Spleen (tissue), 11 donors: Measurements from ENCODE around the gene PRR14. TPM values are rescaled to one million over a fixed set of nuclear protein-coding genes. Genes with fewer than 3 reads are reported as not detected.
A peak's percentile ranks its signal among the peaks of the same experiment; 100 is the strongest.

ENCODE experiments used
- DNase-seq: peaks from one replicate; pipeline ENCODE4 v3.0.0-alpha.2; 2020
- H3K27ac ChIP-seq, 8 donors: fragments of 200-600 bp; sonication (generic) in 7 of 8; 1 replicate in 4 of 8; 2 replicates in 4 of 8; pipeline versions ENCODE4 v1.5.0 to v1.8.0; 2016 to 2021; ENCODE audit warnings: inconsistent platforms in 4 of 8, mild to moderate bottlenecking in 4 of 8, moderate library complexity in 1 of 8
- H3K27me3 ChIP-seq, 7 donors: fragments of 200-600 bp; sonication (generic) in 6 of 7; replicated peaks in 1 of 7; 1 replicate in 4 of 7; 2 replicates in 3 of 7; pipeline versions ENCODE4 v1.5.0 to v1.8.0; 2016 to 2021; ENCODE audit warnings: inconsistent platforms in 3 of 7, mild to moderate bottlenecking in 1 of 7
- H3K36me3 ChIP-seq, 6 donors: fragments of 200-600 bp; sonication (generic) in 5 of 6; 1 replicate in 4 of 6; 2 replicates in 2 of 6; pipeline versions ENCODE4 v1.5.0 to v1.8.0; 2016 to 2021; ENCODE audit warnings: inconsistent platforms in 2 of 6
- H3K4me1 ChIP-seq, 6 donors: fragments of 200-600 bp; sonication (generic) in 5 of 6; 1 replicate in 3 of 6; 2 replicates in 3 of 6; pipeline versions ENCODE4 v1.5.0 to v1.8.0; 2016 to 2021; ENCODE audit warnings: inconsistent platforms in 3 of 6
- H3K4me3 ChIP-seq, 8 donors: fragments of 200-600 bp; sonication (generic) in 7 of 8; 1 replicate in 4 of 8; 2 replicates in 4 of 8; pipeline versions ENCODE4 v1.5.0 to v1.8.0; 2016 to 2021; ENCODE audit warnings: inconsistent platforms in 4 of 8, mild to moderate bottlenecking in 4 of 8, moderate library complexity in 2 of 8
- H3K9me3 ChIP-seq, 8 donors: fragments of 200-600 bp; sonication (generic) in 7 of 8; 1 replicate in 4 of 8; 2 replicates in 4 of 8; pipeline versions ENCODE4 v1.5.0 to v1.8.0; 2016 to 2021; ENCODE audit warnings: inconsistent platforms in 4 of 8
- CTCF ChIP-seq, 11 experiments: fragments of 200-600 bp in 7 of 11; fragments of 450-650 bp in 4 of 11; sonication (generic) in 4 of 11; IDR thresholded peaks in 8 of 11; conservative IDR thresholded peaks in 3 of 11; 1 replicate in 7 of 11; 2 replicates in 4 of 11; pipeline versions ENCODE4 v1.4.0 to v1.8.0; 2016 to 2021; ENCODE audit warnings: antibody characterized with exemption in 11 of 11, inconsistent platforms in 4 of 11, mild to moderate bottlenecking in 1 of 11
- POLR2A ChIP-seq, 3 donors: fragments of 450-650 bp; IDR thresholded peaks; one replicate each; pipeline ENCODE4 v1.5.1; 2017; ENCODE audit warnings: antibody characterized with exemption in 3 of 3, mild to moderate bottlenecking in 1 of 3
- POLR2AphosphoS5 ChIP-seq, 3 donors: sonication (generic); formaldehyde crosslinking; IDR thresholded peaks; one replicate each; pipeline ENCODE4 v1.5.1; 2017; ENCODE audit warnings: antibody characterized with exemption in 3 of 3
- WGBS, 5 donors: extraction: QIAGEN DNeasy Blood & Tissue Kit in 3 of 5; methylation state at CpG; one replicate each; pipeline versions ENCODE4 v1.1.5 to v1.1.7; 2013 to 2018; 5-methylcytosine and 5-hydroxymethylcytosine counted together
- intact Hi-C: fragments of 100-400 bp; cut with DNase I; formaldehyde crosslinking; loops from one replicate; pipeline ENCODE4 v1.15.0; 2023; ENCODE audit warnings: low total_unique reads
- polyA plus RNA-seq, 3 donors: library from polyadenylated mRNA; stranded (reverse); fragments of 200-250 nt; gene quantifications; one replicate each; pipeline ENCODE4 v1.2.1, GENCODE V29; 2013
- total RNA-seq, 7 donors: library from RNA; depleted of rRNA in 3 of 7; stranded (reverse); fragments of >200 nt in 3 of 7; fragmentation: NEBNext Ultra II Directional in 4 of 7; extraction: Animal tissue kit (Norgen Biotek cat#: 25700) in 4 of 7; gene quantifications; one replicate each; pipeline versions ENCODE4 v1.1.0 to v1.2.1, GENCODE V29; 2016 to 2021
- donor health status: healthy with polysubstance abuse.
- donor health status: DM: no; HTN: no; CAD: no; lungs with moderate emphysema.
- donor health status: DM: no; HTN: no; CAD: no.
- donor health status: Bipolar disorder and iron deficiency.
- donor health status: healthy.
- donor health status: DM: no; HTN: no; CAD: no.
- donor health status: DM: yes; HTN: yes; CAD: no.

PRR14 gene
- total and polyA plus RNA-seq, 10 donors: 51.2 to 178 (median 67.3) TPM

- Histone ChIP-seq H3K27me3 (no peaks in the 10 kb centered on the region), H3K4me1 (peaks cover 27 to 72% (median 56%) of the 10 kb centered on the region in 6 donors), H3K4me3 (peak overlapping the region; percentile 74 to 93 (median 83)), H3K9me3 (no peaks in the 10 kb centered on the region), H3K36me3 (peaks cover 0 to 67% (median 52%) of the 10 kb centered on the region in 6 donors), H3K27ac (peak overlapping the region; percentile 97 to 100 (median 99))
- 0 to 1% (median 0%) methylated on average over 43 to 64 of the region's 64 CpGs for WGBS, 5 donors
- TF ChIP-seq CTCF (IDR thresholded peaks at IDR 0.05 in 8 of 11, conservative IDR thresholded peaks at IDR 0.05 in 3 of 11) (peak in 3 of 11 experiments; percentile 14 to 41 (median 23)), POLR2A (IDR thresholded peaks at IDR 0.05) (peak in 1 of 3 donors; percentile 19), POLR2AphosphoS5 (IDR thresholded peaks at IDR 0.05) (peak in 1 of 3 donors; percentile 16)
- intact Hi-C loops: loop anchor here (5.0 kb wide), 1 partner anchor 33 kb away; no protein-coding TSS in a partner anchor
- peak; percentile 95 for DNase-seq
These were observed 8.2 kb downstream of the PRR14 start for GRCh38 chr16:30658731-30659506.

GRCh38 chr16:30659507-30660423, 9.0 kb downstream of the PRR14 start:
- H3K9me3 ChIP-seq: no peaks in the 10 kb centered on the region
- H3K4me1 ChIP-seq: peaks cover 27 to 72% (median 61%) of the 10 kb centered on the region in 6 donors
- H3K4me3 ChIP-seq: peak overlapping the region; percentile 74 to 93 (median 83)
- H3K36me3 ChIP-seq: peaks cover 0 to 67% (median 51%) of the 10 kb centered on the region in 6 donors
- peak; percentile 94 for DNase-seq
- no peaks in the 10 kb centered on the region for H3K27me3 ChIP-seq
- H3K27ac ChIP-seq: peak overlapping the region; percentile 97 to 100 (median 99)
- intact Hi-C loops: loop anchor here (5.0 kb wide), 1 partner anchor 33 kb away; no protein-coding TSS in a partner anchor
- WGBS, 5 donors: 0 to 1% (median 1%) methylated on average over 43 to 84 of the region's 84 CpGs
- TF ChIP-seq POLR2AphosphoS5 (IDR thresholded peaks at IDR 0.05) (peak in 2 of 3 donors; percentile 59 to 64), POLR2A (IDR thresholded peaks at IDR 0.05) (no peak), CTCF (IDR thresholded peaks at IDR 0.05 in 8 of 11, conservative IDR thresholded peaks at IDR 0.05 in 3 of 11) (peak in 3 of 11 experiments; percentile 3 to 37 (median 22))

GRCh38 chr16:30660424-30661261, 9.9 kb downstream of the PRR14 start:
- no peaks in the 10 kb centered on the region for H3K9me3 ChIP-seq
- intact Hi-C loops: no loop called here
- peak overlapping the region; percentile 97 to 100 (median 99) for H3K27ac ChIP-seq
- DNase-seq: peak; percentile 83
- no peaks in the 10 kb centered on the region for H3K27me3 ChIP-seq
- WGBS, 5 donors: 21 to 29% (median 24%) methylated on average over 20 to 21 of the region's 21 CpGs
- peak overlapping the region; percentile 74 to 93 (median 83) for H3K4me3 ChIP-seq
- peaks cover 27 to 81% (median 67%) of the 10 kb centered on the region in 6 donors for H3K4me1 ChIP-seq
- peaks cover 6 to 67% (median 51%) of the 10 kb centered on the region in 6 donors for H3K36me3 ChIP-seq
- TF ChIP-seq CTCF (IDR thresholded peaks at IDR 0.05 in 8 of 11, conservative IDR thresholded peaks at IDR 0.05 in 3 of 11) (no peak), POLR2AphosphoS5 (IDR thresholded peaks at IDR 0.05) (peak in 2 of 3 donors; percentile 24 to 61)
